IPS DF 4.7 (cell line): Measurements from ENCODE around the gene HOXA10.

ENCODE experiments used
- DNase-seq: peaks from one replicate; pipeline ENCODE4 v3.0.0-alpha.2; 2013; ENCODE audit warnings: low spot score; ENCODE audit errors: extremely low read depth

The HOXA10 gene

DNA sequence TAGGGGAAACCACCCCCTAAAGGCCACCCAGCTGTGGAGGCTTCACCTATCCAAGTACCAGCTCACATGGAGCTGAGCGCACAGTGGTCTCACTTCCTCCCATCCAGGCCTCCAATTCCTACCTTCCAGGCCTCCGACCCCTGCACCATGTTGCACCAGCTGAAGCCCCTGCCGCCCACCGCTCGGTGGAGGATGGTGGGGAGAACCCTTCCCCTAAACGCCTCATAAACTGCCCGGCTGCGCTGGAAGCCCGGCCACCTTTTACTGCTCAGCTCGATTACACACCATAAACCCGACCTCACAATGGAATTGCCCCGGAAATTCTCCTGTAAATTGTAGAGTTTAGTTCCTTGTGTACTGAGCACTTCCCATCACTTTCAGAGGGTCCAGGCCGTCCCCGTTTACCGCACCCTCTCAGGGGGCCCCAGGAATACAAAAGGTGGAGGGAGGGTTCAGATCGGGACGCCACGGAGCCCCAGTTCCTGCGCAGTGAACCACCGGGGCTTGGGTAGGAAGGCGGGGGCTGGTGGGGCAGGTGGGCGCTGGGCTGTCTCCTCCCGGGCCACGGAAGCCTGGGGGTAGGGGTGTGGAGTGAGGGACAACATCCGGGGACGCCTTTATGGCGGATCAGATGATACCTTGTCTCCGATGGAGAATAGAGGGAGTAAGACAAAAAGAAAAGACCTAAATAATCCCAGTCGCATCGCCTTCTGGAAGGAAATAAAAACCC, 16.3 kb downstream of the HOXA10 start:
- DNase-seq: no peak

DNA sequence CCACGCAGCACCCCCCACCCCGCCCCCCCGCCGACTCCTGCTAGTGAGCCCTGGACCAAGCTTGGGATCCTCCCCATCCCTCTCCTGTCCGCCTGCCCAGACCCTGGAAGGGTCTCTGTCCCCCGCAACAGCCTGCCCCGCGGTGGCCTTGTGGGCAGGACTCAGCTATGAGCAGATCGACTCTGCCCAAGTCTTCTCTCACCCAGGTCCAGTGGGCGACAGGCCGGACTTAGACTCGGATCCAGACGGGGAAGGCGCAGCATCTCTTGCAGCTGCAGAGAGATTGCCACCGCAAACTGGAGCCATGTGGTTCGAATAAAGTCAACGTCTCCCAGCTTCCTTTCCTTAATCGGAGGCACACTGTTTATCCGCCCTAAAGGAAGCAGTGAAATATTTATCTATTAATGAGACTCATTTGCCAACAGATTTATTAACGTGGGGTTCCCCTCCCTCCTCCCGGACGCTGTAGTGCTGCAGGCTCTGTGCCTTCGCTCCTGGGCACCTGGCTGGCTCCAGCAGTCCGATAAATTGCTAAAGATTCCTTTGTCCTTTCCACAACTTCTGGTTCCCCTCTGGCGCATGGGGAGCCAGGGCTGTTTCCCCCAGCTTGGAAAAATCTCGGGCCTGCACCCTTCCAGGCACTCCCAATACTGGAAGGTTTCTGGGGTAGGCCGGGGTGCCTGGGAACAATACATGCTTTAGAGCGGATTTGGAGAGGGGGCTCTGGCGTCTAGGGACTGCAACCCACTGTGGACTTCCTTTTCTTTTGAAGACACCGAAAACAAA, 17.0 kb downstream of the HOXA10 start:
- no peak for DNase-seq

DNA sequence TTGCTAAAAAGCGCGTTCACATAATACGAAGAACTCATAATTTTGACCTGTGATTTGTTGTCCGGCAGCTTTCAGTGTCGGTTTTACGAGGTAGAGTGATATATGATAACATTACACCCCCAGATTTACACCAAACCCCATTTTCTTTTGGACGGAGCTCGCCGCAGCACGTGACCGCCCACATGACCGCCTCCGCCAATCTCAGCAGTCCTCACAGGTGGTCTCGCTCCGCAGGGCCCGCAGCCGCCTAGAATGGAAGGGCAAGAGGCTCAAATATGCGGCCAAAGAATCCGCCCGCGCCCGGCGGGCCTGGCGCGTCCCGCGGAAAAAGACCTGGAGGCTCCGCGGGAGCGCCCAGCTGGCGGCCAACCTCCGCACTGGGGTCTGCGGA, 17.6 kb downstream of the HOXA10 start, which contains the start of gene HOXA7:
TSS of gene HOXA7 (minus strand) at position 168 of the 391 bp plus-strand sequence. CDS start at position 38, 130 bp downstream.
- no peak for DNase-seq

DNA sequence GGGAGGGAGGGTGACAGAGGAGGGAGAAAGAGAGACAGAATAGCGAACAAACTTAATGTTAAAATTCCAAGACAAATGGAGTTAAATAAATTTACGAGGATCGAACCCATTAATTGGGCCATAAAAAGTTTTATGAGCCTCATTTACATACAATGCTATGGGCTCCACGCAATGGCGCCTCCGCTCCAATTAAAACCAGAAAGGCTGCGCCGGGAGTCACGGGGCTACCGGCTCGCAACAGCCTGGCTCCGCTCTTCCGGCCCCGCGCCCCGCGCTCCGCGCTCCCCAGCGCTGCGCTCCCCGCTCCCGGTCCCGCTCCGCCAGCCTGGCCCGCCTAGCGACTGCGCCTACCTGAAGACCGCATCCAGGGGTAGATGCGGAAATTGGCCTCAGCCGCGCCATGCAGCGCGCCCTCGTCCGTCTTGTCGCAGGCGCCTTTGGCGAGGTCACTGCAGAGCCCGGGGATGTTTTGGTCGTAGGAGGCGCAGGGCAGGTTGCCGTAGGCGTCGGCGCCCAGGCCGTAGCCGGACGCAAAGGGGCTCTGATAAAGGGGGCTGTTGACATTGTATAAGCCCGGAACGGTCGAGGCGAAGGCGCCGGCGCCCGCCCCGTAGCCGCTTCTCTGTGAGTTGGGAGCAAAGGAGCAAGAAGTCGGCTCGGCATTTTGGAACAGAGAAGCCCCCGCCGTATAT, 18.2 kb downstream of the HOXA10 start:
- DNase-seq: no peak

DNA sequence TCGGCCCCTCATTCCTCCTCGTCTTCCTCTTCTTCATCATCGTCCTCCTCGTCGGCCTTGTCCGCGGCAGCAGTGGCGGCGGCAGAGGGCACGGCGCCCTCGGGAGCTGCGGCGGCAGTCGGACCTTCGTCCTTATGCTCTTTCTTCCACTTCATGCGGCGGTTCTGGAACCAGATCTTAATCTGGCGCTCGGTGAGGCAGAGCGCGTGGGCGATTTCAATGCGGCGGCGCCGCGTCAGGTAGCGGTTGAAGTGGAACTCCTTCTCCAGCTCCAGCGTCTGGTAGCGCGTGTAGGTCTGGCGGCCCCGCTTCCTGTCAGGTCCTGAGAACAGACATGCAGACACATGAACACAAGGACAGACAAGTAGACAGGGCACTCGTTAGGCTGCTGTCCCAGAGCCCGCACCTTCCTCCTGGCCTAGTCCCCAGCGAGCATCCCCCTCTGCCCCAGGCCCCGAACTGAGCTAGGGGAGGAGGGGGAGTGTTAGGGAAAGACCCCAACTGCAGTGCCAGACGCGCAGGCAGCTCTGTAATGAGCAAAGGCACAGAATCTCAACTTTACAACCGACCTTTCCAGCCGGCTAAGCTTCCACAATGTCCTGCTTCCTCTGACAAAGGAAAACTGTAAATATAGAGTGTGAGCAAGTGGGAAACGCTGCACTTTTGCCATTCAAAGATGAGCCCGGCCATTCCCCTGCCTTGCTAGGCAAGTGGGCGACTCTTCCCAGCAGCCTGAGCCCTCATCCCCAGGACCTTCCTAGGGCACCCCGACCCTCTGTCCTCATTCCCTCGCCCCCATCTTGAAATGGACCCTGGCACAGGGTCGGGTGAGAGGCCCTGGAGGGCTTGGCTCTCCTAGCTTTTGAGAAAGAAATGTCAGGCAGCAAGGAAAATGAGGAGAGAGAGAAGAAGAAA, 19.0 kb downstream of the HOXA10 start:
- no peak for DNase-seq

DNA sequence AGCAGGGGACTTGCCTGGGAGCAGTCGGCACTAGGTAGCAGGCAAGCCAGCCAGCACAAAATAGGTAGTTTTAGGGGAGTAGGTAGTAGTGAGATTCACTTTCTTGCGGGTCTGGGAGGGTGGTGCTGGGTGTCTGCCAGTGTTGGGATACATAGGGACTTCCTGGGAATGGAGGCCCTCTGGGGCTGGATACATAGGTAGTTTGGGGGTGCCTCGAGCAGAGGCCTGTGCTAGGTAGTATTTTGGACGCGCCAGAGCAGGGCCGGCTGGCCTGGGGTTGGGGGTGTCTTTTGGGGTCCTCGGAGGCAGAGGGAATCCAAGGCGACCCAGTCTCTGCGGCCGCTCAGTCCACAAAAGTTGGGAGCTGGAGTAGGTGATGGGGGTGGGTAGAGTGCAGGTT, 19.8 kb downstream of the HOXA10 start:
- DNase-seq: no peak

DNA sequence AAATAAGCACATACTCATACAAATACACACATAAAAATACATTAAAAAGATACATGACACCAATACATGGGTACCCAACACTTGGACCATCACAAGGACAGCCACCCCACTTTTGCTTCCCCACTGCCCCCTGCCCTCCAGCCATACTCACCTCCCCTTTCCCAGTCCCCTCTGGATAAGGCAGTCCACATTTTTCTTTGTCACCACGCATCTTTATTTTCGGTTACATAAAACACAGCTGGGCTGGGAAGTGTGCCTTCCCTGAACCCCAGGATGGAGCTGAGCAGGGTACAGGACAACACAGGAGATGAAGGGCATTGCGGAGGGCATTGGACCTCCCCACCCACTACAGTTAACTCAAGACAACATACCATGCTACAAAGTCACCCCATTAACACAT, 20.6 kb downstream of the HOXA10 start:
- no peak for DNase-seq

DNA sequence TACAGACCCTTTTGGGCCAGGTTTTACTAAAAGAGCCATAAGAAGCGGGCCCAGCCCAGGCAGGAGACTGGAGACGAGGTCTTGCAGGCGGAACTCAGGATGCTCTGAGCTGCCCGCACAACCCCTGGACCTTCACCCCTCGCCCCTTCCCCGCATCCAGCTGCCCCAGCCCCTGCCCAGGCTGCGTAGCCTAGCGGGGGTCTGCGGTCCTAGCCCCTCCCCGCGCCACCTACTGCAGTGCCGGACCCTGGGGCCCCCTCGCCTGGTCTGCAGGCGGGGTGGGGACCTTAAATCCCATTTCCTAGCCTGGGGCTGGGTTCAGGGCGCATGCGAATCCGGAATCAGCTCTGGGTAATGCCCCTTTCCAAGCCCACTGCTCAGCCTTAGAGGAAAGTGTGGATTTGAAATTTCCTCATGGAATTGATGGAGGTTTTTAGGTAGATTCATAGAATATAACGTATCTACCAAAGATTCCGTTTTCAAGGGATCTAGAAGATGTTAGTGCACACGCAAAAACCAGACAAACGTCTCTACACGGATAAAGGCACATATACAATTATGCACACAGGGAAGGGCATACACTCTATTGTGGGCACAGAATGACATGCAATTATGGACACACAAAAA, 21.2 kb downstream of the HOXA10 start:
- DNase-seq: no peak

DNA sequence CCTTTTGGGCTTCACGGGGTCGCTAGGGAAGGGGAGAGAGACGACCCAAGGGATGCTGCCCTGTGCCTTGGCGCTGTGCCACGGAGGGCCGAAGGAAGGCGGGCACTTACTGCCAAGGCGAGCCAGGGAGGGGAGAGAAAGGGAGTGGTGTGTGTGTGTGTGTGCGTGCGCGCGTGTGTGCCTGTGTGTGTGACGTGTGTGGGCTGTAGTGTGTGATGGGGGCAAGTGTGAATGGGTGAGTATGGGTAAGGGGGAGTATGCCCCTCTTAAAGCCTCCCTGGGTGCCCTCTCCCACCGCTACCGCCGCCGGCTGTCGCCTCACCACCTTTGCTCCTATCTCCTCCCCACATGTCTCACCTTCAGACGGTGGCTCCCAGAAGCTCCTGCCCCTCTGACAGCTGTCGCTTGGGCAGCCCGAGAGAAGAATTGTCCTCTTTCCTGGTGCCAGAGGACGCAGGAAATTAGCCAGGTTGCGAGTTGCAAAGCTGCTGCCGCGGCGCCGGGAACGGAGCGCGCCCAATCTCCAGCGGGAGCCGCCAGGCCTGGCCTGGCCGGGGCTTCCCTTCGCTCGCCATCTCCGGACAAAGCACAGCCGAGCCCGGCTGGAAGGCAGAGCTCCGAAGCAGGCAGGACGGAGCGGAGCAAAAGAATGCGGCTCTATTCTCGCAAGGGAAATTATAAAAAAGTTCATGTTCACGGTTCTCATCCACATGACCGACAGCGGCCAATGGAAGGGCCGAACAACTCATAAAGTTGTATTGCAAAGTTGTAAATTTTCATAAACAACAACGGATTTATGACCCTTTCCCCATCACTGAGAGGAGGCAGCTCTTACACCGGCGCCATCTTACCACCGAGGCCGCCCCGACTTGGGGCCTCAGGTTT, 21.9 kb downstream of the HOXA10 start, which contains the start of gene HOXA3:
TSS of gene HOXA3 (minus strand) at position 653 of the 885 bp plus-strand sequence. CDS start 41,943 bp downstream, outside the sequence.
- DNase-seq: no peak

DNA sequence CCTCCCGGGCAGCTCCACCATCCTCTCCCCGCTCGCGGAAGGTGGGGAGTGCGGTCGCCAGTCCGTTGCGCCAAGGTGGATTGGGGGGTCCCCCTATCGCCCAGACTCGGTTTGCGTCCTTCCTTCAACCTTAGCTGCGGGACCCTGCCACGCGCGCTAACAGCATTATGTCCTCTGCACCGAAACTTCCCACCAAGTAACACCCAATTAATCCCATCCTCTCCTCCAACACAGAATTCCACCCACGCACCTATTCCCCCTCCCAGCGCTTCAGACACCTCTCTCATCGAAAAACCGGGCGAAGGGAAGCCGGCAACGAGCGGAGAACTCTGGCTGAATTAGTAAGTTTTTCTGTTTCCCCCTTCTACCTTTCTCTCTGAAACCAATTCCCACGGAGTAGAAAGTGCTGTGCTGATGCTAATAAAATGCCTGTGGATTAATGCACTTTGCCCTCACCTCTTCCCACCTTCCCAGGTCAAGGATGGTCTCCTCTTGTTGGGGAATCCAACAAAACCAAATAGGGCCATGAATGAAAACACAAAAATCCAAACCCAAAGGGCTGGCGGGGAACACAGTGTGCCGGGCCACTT, 22.7 kb downstream of the HOXA10 start:
- DNase-seq: no peak

DNA sequence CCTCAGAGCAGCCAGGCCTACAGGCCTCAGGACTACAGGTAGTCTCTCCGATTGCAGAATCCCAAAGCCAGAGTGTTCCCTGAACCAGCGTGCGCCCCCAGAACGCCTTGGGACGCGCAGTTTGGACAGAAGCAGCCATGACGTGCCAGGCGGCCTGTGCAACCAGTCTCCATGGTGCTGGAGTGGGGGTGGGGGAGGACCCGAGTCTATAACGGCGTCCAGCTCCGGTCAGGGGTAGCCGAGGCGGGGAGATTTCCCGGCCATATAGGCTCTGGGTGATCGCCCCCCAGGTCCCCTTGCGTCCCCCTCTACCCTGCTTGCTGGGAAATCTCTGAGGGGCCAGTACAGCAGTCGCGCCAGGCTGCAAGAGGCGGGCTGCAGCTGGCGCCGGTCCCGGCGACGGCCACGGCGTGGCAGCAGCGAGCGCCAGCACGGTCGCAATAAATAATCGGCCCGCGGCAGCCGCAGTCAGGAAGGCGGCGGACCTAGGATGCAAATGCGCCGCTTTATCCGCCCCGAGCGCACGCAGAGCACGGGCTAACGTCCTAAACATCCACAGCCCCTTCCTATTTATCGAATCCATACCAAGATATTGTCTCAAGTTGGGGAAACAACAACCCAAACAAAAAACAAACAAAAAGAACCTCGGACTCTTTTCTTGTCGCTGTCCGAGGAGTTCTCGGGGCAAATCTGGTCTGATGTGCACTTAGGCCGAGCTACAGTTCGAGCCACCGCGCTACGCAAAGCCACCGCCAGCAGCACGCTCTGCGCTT, 23.4 kb downstream of the HOXA10 start:
- no peak for DNase-seq

DNA sequence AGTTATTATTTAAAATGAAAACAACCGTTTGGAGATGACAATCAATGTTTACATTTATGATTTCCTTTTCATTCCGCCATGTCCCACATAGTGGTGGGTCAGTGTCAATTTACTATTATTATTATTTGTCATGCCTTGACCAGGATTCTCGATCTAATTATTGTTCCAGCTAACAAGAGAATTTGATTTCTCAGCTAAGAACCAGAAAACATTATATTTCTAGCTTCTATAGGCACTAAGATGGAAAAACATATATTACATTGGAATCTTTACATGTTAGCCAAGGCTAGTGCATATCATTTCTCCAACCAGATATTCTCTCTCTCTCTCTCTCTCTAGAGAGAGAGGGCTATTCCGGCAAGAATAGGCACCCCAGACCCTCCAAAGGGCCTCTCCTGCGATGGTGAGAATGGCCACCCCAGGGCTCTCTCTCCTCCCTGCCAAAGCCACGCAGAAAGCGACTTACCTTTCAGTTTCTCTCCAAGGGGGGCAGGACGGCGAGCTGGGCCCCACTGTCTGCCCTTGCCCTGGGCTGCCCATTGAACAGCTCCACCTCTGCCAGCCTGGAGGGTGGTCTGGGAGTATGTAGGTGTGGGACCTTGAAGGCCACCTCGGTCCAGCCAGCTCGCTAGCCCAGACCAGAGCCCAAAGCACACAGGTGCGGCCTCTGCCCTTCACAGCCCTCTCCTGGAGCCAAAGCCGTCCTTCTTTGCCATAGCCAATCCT, 24.1 kb downstream of the HOXA10 start:
- DNase-seq: no peak

DNA sequence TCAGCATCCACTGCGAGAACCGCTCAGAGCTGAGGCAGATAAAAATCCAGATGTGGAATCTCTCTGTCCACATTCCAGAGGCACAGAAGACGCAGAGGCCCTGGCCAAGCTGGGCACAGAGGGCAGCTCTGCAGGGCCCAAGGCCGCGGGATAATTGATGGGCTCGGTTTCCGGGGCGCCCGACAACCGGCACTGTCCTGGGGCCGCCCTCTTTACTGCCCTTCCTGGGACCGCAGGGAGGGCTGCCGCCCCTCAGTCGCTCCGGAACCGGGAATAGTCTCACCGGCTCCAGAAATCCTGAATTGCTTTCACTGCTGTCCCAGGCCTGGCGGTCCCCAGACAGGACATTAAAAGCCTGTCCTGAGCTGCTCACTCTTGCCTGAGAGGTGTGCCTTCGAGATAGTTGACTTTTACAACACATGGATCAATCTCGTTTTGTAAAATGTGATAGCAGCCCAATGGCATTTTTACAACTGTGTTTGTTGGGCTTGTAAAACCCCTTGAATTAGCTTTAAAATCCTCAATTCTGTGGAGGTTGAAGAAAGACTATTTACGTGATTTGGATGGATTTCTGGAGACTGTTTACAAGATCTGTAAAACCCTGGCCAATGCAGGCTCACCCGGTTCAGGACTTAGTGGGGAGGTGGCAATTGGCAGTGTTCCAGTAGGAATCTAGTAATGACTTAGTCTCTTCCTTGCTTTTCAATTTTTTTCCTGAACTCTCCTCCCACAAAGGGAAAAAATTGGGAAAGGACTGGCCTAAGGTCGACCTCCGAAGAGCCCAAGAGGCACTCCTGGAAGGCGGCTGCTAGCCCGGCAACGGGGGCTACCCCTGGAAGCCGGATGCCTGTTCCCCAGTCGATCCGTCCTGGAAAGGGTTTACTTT, 25.1 kb downstream of the HOXA10 start:
- no peak for DNase-seq

DNA sequence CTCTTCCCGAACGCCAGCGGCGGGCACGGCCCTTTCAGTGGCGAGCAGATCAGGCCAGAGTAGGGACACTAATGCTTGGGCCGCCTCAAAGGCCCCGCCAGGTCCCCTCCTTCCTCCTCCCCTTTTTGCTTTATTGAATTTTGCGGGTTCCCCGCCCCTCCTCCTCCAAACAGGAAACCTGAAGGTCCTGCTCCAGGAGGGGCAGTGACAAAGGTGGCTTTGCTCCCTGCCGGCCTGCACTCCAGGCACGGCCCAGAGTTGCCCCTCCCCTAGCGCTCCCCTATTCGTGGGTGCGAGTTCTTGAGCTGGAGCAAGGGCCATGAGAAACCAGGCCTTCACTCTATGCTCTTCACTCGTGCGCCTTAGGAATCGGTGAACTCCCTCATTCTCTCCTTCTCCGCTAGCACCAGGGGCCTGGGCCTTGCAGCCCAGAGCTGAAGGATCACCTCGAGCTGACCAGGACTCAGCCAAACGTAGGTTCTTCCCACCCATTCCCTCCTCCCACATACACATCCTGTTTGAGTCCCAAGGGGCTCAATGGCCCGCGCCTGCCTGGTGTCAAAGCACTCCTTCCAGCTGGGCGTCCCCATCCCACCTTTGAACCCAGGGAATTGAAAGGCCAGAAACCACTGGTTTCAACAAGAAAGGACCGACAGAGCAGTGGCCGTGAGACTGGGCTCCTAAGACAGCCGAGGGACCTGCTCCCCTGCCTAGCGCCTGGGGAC, 25.9 kb downstream of the HOXA10 start:
- DNase-seq: no peak

DNA sequence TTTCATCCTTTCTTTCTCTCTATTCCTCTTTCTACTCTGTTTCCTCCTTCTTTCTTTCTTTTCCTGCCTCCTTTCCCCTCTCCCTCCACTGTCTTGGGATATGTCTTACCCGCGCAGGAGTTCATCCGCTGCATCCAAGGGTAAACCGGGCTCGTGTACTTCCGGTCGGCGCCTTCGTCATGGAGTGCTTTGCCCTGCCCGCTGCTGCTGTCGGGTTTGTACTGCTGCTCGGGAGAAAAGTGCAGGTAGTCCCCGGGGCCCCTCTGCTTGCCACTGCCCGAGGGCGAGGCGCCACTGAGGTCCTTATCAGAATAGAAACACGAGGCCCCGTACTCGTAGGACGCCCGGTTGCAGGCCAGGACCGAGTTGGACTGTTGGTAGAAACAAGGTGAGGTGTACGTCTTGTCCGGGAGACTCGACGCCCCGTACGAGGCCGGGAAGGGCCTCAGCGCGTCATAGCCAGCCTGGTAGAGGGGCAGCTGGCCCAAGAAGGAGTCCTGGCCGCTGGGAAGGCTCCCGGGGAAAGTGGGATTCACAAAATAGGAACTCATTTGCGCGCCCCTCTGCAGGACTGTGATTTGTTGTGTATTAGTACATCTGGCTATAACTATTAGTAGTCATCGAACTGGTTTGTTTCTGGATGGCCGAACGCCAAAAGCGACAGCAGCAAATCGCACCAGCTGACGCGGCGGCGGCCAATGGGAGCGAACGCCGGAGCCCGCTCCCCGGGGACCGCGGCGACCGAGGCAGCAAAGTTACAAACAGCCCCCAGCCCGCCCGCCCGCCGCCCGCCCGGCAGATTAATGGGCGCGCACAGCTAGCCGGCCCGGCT, 26.7 kb downstream of the HOXA10 start, which contains the start of gene HOXA6:
TSS of gene HOXA6 (minus strand) at position 576 of the 832 bp plus-strand sequence. CDS start at position 551, 25 bp downstream.
- DNase-seq: no peak
